ENCODE measurements around the gene NTN5.

DNA sequence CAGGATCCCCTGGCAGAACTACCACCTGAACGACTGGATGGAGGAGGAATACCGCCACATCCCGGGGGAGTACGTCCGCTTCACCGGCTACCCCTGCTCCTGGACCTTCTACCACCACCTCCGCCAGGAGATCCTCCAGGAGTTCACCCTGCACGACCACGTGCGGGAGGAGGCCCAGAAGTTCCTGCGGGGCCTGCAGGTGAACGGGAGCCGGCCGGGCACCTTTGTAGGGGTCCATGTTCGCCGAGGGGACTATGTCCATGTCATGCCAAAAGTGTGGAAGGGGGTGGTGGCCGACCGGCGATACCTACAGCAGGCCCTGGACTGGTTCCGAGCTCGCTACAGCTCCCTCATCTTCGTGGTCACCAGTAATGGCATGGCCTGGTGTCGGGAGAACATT lies 30.5 kb upstream of the NTN5 start:
- TF ChIP-seq POLR2A (IDR thresholded peaks at IDR 0.05), result no peak
- TF ChIP-seq, protein P1, sequence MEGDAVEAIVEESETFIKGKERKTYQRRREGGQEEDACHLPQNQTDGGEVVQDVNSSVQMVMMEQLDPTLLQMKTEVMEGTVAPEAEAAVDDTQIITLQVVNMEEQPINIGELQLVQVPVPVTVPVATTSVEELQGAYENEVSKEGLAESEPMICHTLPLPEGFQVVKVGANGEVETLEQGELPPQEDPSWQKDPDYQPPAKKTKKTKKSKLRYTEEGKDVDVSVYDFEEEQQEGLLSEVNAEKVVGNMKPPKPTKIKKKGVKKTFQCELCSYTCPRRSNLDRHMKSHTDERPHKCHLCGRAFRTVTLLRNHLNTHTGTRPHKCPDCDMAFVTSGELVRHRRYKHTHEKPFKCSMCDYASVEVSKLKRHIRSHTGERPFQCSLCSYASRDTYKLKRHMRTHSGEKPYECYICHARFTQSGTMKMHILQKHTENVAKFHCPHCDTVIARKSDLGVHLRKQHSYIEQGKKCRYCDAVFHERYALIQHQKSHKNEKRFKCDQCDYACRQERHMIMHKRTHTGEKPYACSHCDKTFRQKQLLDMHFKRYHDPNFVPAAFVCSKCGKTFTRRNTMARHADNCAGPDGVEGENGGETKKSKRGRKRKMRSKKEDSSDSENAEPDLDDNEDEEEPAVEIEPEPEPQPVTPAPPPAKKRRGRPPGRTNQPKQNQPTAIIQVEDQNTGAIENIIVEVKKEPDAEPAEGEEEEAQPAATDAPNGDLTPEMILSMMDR (IDR thresholded peaks at IDR 0.05 in 4 of 5, conservative IDR thresholded peaks at IDR 0.05 in 1 of 5), result no peak
